Measurements from ENCODE around the gene PKD1. TPM values are rescaled to one million over a fixed set of nuclear protein-coding genes. Genes with fewer than 3 reads are reported as not detected.

Gene PKD1
- total RNA-seq, 1 experiment from 2014 or later: 137 TPM

- Histone ChIP-seq H3K27me3 (ENCODE audit: insufficient read depth, low read length) (no peaks in the 10 kb centered on the region), H3K9me3 (ENCODE audit: control insufficient read depth in 1 of 2, insufficient read depth in 1 of 2, low read depth in 1 of 2, low read length in 2 of 2) (no peaks in the 10 kb centered on the region), H2AFZ (ENCODE audit: low read depth, low read length, poor library complexity, severe bottlenecking) (no peak overlapping the region), H3K9ac (ENCODE audit: low read length) (no peak overlapping the region), H3K27ac (ENCODE audit: low read depth, low read length) (no peak overlapping the region; the same call in 1 of the 2 replicates), H3K36me3 (ENCODE audit: control insufficient read depth in 1 of 2, insufficient read depth in 2 of 2, low read length in 2 of 2) (peaks cover 5 to 13% of the 10 kb centered on the region in 2 experiments; a peak in 2 of 4 replicates), H3K79me2 (ENCODE audit: insufficient read depth, low read length) (no peaks in the 10 kb centered on the region), H4K20me1 (ENCODE audit: insufficient read depth) (no peaks in the 10 kb centered on the region), H3K9me2 (ENCODE audit: insufficient read depth) (no peaks in the 10 kb centered on the region), H3K4me1 (ENCODE audit: control insufficient read depth in 1 of 2, insufficient read depth in 2 of 2, low read length in 2 of 2) (peaks cover 4 to 12% of the 10 kb centered on the region in 2 experiments), H3K4me2 (ENCODE audit: low read length) (no peak overlapping the region), H3K4me3 (replicated peaks in 1 of 2; ENCODE audit: low read depth in 1 of 2, low read length in 2 of 2) (no peak overlapping the region)
- RAD21 ChIA-PET (ENCODE audit: low non-redundant PET in 1 of 2, low total read pairs in 2 of 2, uncharacterized antibody in 2 of 2, unreplicated experiment in 2 of 2): no interaction called here
- BruUV-seq (replicated peaks): no TSS peak
- TF ChIP-seq YY1 (IDR thresholded peaks at IDR 0.05; ENCODE audit: extremely low read depth, insufficient replicate concordance, low read depth, low read length) (no peak), REST (IDR thresholded peaks at IDR 0.05; ENCODE audit: low read depth) (no peak), SRF (IDR thresholded peaks at IDR 0.05; ENCODE audit: low read depth) (no peak), SIN3A (IDR thresholded peaks at IDR 0.05; ENCODE audit: low read depth) (no peak), EGR1 (IDR thresholded peaks at IDR 0.05; ENCODE audit: low read depth) (no peak), EZH2phosphoT487 (IDR thresholded peaks at IDR 0.05; ENCODE audit: borderline replicate concordance) (no peak), CTCF (IDR thresholded peaks at IDR 0.05 in 2 of 3, conservative IDR thresholded peaks at IDR 0.05 in 1 of 3; ENCODE audit: borderline replicate concordance in 1 of 3, insufficient read depth in 1 of 3, low read depth in 2 of 3, low read length in 2 of 3) (no peak)
- ATAC-seq (no peak), DNase-seq (ENCODE audit: low read depth, low spot score) (no peak)
- POLR2A ChIA-PET: no interaction called here
- intact Hi-C loops (cut with micrococcal nuclease): no loop called here
- CTCF ChIA-PET: interaction anchor here (1.1 kb wide), 1 partner anchor 39 kb away, joined by 3 read pairs; the partner anchor contains the start of genes NTHL1 and TSC2
Measured at GRCh38 chr16:2086106-2086742, 49.5 kb downstream of the PKD1 start.

Data from HCT116 (cell line).